ENCODE results near the gene MITF.
A peak's percentile ranks its signal among the peaks of the same experiment; 100 is the strongest.
"Not testable (repeated sequence)": the region's sequence is repeated elsewhere in the genome, so short reads cannot be mapped to it uniquely, and the experiment has no call there.

MITF gene

DNA sequence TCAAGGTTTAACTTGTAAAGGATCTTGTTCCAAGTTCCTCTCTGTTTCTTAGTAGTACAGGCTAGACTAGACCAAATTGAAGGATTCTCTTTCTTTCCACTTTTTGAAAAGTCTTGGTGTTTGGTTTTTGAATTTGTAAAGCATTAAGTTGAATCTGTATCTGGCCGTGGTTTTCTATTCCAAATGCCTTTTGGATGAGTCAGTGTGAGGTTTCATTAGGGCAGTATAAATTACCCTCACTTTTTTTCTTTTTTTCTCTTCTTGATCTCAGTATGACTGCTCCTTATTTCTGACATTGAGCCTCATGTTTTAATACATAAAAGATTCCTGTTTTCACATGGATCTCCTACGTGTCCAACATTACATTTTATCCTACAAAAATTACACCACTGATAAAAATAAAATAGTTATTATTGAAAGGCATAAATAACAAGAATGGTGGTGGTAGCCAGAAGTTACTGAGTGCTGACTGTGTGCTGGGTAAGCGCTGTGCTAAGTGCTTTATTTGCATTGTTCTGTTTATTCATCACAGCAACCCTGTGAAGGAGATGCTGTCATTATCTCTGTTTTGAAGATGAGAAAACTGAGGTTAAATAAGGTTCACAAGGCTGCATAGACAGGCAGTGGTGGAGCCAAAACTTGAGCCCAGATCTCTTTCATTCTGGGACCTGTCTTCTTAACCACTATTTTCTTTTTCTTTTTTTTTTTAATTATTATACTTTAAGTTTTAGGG, 48.3 kb downstream of the MITF start:
- TF ChIP-seq ZFX (IDR thresholded peaks at IDR 0.05; ENCODE audit: borderline replicate concordance) = no peak
- TF ChIP-seq, protein P1, sequence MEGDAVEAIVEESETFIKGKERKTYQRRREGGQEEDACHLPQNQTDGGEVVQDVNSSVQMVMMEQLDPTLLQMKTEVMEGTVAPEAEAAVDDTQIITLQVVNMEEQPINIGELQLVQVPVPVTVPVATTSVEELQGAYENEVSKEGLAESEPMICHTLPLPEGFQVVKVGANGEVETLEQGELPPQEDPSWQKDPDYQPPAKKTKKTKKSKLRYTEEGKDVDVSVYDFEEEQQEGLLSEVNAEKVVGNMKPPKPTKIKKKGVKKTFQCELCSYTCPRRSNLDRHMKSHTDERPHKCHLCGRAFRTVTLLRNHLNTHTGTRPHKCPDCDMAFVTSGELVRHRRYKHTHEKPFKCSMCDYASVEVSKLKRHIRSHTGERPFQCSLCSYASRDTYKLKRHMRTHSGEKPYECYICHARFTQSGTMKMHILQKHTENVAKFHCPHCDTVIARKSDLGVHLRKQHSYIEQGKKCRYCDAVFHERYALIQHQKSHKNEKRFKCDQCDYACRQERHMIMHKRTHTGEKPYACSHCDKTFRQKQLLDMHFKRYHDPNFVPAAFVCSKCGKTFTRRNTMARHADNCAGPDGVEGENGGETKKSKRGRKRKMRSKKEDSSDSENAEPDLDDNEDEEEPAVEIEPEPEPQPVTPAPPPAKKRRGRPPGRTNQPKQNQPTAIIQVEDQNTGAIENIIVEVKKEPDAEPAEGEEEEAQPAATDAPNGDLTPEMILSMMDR (IDR thresholded peaks at IDR 0.05) = no peak
- no peak overlapping the region for H3K27ac ChIP-seq

DNA sequence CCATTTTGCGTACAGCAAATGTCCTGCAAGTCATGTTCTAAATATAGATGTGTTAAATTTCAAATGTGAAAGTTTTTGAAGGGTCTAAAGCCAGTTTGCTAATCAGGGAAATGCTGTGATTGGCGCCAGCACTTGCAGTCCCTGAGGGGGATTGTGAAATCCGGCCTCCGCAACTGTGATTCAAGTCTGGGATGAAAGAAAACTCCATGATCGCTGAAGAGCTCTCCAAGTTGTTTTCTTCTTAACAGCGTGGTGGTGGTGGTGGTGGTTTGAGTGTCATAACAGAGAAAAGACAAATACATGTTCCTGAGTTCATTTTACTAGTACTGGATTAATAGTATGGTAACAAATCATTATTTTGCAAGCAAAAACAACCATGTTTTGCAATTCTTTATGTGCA, 51.8 kb downstream of the MITF start:
- no peak for TF ChIP-seq ZFX (IDR thresholded peaks at IDR 0.05; ENCODE audit: borderline replicate concordance)
- TF ChIP-seq, protein P1 (IDR thresholded peaks at IDR 0.05) = no peak

DNA sequence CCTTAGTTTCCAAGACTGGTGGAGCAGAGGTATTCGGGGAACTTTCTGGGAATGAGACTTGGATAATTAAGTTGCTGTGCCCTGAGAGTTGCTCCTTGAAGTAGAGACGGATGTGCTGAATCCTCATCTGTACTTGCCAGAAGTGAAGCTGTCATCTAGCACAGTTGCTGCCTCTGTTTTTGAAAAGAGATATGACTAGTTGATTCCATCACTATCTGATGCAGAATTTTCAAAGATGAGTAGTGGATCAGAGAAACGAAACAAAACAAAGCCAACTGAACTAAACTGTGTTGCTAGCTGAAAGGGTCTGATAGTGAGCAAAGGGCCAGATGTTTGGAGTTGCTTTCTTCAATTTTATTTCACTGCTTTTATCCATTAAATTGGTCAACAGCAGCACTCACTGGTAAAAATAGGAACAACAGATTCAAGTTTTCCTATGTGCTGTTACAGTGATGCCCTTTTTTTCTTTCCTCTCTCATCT, 52.7 kb downstream of the MITF start:
- no peak overlapping the region for H3K27ac ChIP-seq
- TF ChIP-seq, protein P1 (IDR thresholded peaks at IDR 0.05) = peak; percentile 33
- TF ChIP-seq ZFX (IDR thresholded peaks at IDR 0.05; ENCODE audit: borderline replicate concordance) = no peak

More for the DNA sequence above, 51.8 kb downstream of the MITF start:
- H3K27ac ChIP-seq = no peak overlapping the region

DNA sequence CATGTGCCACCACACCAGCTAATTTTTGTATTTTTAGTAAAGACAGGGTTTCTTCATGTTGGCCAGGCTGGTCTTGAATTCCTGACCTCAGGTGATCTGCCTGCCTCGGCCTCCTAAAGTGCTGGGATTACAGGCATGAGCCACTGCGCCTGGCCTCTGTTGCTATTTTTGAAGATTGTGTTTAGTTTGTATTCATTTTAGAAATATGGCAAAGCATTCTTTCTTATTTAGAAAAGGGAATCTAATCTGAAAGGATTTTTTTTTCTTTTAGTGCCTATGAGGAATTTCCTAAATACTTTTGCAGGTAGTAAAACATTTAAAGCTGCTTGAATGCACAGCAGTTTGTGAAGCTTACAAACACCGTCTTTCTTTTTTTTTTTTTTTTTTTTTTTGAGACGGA, 56.9 kb downstream of the MITF start:
- not testable (repeated sequence) for H3K27ac ChIP-seq

DNA sequence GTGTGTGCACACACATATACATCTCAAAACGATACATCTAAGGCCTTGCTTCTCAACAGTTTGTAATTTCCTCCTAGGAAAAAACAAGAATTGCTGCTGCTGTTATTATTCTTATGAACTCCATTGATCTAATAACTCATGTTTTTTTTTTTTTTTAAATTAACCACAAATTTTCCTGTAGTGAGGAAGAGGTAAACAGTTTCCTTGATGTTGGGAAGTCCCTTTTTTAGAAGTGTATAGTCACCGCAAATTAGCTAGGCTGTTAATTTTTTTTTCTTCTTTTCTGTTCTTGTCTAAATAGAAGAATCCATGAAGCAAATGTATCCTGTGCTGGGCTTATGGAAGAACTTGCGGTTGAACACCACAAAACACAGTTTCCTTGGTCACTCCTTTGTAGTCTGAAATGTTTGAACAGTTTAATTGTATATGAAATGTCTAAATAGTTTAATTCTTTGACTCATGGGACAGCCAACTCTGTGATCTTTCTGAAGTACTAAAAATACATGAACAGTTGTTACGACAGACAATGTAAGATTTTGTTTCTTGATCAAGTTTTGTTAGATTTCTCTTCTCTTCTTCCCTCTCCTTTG, 64.5 kb downstream of the MITF start:
- no peak overlapping the region for H3K27ac ChIP-seq
- TF ChIP-seq, protein P1 (IDR thresholded peaks at IDR 0.05) = no peak
- no peak for TF ChIP-seq ZFX (IDR thresholded peaks at IDR 0.05; ENCODE audit: borderline replicate concordance)

DNA sequence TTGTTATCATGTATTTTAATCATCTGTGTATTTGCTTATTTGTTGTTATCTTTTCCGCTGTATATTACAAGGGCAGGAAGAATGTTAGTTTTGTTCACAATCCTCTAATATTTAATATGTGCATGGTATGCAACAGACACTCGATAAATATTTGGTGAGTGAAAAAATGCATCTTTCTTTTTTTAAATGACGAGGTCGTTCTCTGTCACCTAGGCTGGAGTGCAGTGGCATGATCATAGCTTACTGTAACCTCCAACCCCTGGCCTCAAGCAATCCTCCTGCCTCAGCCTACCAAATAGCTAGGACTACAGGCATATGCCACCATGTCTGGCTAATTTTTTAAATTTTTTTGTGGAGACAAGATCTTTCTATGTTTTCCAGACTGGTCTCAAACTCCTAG, 66.2 kb downstream of the MITF start:
- H3K27ac ChIP-seq = no peak overlapping the region
- TF ChIP-seq, protein P1 (IDR thresholded peaks at IDR 0.05) = no peak
- no peak for TF ChIP-seq ZFX (IDR thresholded peaks at IDR 0.05; ENCODE audit: borderline replicate concordance)

DNA sequence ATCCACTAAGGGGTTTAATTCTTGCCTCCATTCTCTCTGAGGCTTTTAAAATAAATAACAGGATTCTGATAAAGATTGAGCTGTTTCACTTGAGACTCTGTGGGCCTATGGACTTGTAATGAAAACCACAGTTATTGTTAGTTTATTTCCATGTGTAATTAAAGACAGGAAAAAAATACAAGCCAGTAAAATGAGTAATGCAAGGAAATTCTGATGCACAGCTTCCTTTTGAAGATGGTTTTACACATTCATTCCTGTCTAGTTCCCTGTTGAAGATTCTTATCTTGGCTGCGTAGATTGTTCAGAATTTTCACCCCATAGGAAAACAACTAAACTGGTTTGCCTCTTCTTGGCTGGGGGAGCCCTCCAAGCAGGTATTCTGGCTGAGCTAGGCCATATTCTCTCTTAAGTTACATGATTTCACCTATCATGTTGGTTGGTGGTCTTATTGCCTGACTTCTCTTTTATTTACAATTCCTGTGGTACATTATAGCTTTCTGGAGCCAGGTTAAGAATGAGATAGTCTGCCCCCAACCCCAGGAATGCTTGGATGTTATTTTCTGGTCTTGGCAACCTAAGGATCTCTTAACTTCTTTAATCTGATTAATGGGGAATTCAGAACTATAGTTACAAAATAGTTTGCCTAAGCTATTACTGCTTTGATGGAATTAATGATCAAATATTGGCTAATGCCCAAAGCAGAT, 67.6 kb downstream of the MITF start:
- peak overlapping the region; percentile 50 for H3K27ac ChIP-seq
- TF ChIP-seq ZFX (IDR thresholded peaks at IDR 0.05; ENCODE audit: borderline replicate concordance) = no peak
- TF ChIP-seq, protein P1 (IDR thresholded peaks at IDR 0.05) = no peak
